Measurements from ENCODE around the gene CADM2.

Gene CADM2

DNA sequence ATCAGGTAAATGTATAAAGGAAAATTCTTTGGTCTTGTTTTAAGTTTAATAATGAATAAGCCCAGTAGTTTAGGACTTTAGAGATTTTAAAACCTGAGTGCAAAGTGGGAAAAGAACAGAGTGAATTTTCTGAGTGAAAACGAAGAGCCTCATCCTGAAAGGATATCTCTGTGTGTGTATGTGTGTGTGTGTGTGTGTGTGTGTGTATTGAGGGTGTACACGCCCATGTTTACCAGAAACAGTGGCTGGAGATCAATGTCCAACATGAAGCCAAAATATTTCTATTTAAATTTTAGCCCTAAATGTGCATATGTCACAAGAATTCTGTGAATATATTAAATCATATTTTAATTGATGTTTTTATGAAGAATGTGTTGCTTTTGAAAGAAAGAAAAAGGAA, 549.9 kb downstream of the CADM2 start:
- TF ChIP-seq, protein P1, sequence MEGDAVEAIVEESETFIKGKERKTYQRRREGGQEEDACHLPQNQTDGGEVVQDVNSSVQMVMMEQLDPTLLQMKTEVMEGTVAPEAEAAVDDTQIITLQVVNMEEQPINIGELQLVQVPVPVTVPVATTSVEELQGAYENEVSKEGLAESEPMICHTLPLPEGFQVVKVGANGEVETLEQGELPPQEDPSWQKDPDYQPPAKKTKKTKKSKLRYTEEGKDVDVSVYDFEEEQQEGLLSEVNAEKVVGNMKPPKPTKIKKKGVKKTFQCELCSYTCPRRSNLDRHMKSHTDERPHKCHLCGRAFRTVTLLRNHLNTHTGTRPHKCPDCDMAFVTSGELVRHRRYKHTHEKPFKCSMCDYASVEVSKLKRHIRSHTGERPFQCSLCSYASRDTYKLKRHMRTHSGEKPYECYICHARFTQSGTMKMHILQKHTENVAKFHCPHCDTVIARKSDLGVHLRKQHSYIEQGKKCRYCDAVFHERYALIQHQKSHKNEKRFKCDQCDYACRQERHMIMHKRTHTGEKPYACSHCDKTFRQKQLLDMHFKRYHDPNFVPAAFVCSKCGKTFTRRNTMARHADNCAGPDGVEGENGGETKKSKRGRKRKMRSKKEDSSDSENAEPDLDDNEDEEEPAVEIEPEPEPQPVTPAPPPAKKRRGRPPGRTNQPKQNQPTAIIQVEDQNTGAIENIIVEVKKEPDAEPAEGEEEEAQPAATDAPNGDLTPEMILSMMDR (IDR thresholded peaks at IDR 0.05; ENCODE audit: low read depth, low read length, missing control alignments): no peak
- no peak overlapping the region for H3K4me3 ChIP-seq (ENCODE audit: low read depth, low read length)
- no peak for DNase-seq (ENCODE audit: low read depth)
- in situ Hi-C loops (cut with HindIII; ENCODE audit: low sequenced_read_pairs): no loop called here

DNA sequence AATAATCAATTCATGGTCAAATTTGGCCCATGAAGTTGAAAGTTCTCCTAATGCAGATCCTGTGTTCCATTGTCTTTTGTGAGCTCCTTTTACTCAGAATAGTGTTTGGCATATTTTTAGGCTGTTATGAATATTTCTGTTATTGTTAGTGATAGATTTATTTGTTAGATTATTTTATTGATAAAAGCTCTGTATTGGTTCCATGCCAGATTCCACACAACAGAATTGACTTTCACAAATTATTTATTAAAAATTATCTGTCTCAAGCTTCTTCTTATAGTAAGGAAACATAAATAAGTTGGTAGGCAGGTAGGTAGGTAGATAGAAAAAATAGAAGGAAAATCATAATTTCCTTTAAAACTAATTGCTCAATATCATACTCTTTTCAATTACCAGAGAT, 557.4 kb downstream of the CADM2 start:
- no peak for DNase-seq (ENCODE audit: low read depth)
- TF ChIP-seq, protein P1 (IDR thresholded peaks at IDR 0.05; ENCODE audit: low read depth, low read length, missing control alignments): no peak
- in situ Hi-C loops (cut with HindIII; ENCODE audit: low sequenced_read_pairs): no loop called here
- no peak overlapping the region for H3K4me3 ChIP-seq (ENCODE audit: low read depth, low read length)

DNA sequence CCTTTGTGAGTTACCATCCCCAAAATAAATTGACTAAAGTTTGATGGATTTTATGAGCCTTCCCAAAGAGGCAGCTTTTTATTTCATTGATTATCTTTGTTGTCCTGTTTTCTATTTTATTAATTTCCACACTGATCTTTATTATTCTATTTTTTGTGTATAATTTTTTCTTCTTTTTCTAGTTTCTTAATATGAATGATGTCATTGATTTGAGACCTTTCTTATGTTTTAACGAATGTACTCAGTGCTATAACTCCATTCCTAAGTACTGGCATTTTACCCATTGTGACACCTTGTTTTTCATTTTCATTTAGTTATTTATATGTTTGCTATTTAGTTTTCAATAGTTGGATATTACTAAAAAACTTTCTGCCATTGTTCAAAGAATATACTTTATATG, 565.3 kb downstream of the CADM2 start:
- TF ChIP-seq, protein P1 (IDR thresholded peaks at IDR 0.05; ENCODE audit: low read depth, low read length, missing control alignments): no peak
- in situ Hi-C loops (cut with HindIII; ENCODE audit: low sequenced_read_pairs): no loop called here
- H3K4me3 ChIP-seq (ENCODE audit: low read depth, low read length): no peak overlapping the region
- DNase-seq (ENCODE audit: low read depth): no peak

DNA sequence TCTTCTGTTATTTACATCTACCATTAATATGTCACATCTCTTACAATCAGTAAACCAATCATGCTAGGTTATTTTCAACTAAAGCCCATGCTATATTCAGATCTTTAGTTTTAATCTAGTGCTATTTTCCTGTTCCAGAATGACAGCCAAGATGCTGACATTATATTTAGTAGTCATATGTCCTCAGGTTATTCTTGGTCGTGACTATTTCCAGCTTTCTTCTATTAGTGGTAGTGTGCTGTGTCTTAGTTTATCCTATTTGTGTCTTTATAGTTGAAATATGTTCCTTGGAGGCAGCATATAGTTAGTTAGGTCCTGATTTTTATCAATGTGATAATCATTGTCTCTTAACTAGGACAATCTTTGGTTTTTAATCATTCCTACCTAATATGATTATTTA, 566.5 kb downstream of the CADM2 start:
- TF ChIP-seq, protein P1 (IDR thresholded peaks at IDR 0.05; ENCODE audit: low read depth, low read length, missing control alignments): no peak

DNA sequence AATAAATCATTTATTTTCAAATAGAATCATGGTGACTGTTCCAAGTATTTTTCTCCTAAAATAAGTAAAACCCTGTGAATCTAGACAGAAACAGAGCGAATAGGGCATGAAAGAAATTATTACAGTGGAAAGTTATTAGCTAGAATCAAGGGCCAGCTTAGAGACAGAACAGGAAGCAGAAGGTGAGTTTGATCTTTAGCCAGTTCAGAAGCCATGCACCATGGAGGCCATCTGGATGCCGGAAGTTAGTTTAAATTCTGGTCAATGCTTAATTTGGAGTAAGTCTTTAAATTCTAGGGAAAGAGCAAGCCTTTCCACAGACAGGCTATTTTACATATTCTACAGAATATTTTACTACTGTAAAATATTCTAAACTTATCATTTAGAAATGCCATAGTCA, 574.8 kb downstream of the CADM2 start:
- TF ChIP-seq, protein P1 (IDR thresholded peaks at IDR 0.05; ENCODE audit: low read depth, low read length, missing control alignments): no peak
- in situ Hi-C loops (cut with HindIII; ENCODE audit: low sequenced_read_pairs): no loop called here
- H3K4me3 ChIP-seq (ENCODE audit: low read depth, low read length): no peak overlapping the region
- no peak for DNase-seq (ENCODE audit: low read depth)

More for the DNA sequence above, 566.5 kb downstream of the CADM2 start:
- no peak for DNase-seq (ENCODE audit: low read depth)
- no peak overlapping the region for H3K4me3 ChIP-seq (ENCODE audit: low read depth, low read length)
- in situ Hi-C loops (cut with HindIII; ENCODE audit: low sequenced_read_pairs): no loop called here

DNA sequence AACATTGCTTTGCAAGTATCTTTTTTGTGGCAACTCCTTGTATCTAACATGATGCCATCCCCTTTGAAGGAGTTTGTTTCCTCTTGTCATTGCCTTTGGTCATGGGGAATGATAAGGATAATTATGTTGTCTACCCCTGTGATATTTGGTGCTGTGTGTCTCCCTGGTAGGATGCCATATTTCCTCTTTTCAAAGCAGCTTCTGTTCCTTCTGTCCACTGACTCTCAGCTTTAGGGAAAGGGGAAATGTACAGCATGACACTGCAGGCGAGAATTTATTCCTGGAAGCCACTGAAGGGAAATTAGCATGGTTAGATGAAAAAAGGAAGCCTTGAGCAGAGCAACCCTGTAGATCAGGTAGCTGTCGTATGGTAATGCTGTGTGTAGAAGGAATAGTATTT, 576.7 kb downstream of the CADM2 start:
- DNase-seq (ENCODE audit: low read depth): no peak
- TF ChIP-seq, protein P1 (IDR thresholded peaks at IDR 0.05; ENCODE audit: low read depth, low read length, missing control alignments): no peak
- in situ Hi-C loops (cut with HindIII; ENCODE audit: low sequenced_read_pairs): no loop called here
- H3K4me3 ChIP-seq (ENCODE audit: low read depth, low read length): no peak overlapping the region

DNA sequence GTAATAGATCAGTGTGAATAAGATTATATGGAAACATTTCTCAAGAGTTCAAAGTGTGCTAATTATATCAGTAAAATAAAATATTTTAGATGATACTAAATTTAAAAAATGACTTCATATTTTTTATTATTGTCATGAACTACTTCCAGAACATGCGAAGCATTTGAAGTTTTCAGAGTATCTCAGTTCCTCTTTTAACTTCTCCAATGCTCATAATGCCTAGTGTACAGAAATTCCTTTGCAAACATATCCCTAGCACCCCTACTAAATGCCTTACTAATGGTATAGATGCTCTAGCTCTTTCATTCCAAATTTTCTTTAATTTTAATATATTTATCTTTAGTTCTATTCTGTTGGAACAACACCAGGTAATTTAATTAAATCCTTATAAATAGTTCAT, 580.4 kb downstream of the CADM2 start:
- in situ Hi-C loops (cut with HindIII; ENCODE audit: low sequenced_read_pairs): no loop called here
- no peak overlapping the region for H3K4me3 ChIP-seq (ENCODE audit: low read depth, low read length)
- no peak for DNase-seq (ENCODE audit: low read depth)
- TF ChIP-seq, protein P1 (IDR thresholded peaks at IDR 0.05; ENCODE audit: low read depth, low read length, missing control alignments): no peak
